ENCODE measurements around the gene PDIK1L. TPM values are rescaled to one million over a fixed set of nuclear protein-coding genes. Genes with fewer than 3 reads are reported as not detected.

The PDIK1L gene
- total and polyA plus RNA-seq, 2 of the 8 experiments (the other 6 are each of a cell fraction or from before 2014, with no cell fraction given): 0.95 to 4.5 TPM

DNA sequence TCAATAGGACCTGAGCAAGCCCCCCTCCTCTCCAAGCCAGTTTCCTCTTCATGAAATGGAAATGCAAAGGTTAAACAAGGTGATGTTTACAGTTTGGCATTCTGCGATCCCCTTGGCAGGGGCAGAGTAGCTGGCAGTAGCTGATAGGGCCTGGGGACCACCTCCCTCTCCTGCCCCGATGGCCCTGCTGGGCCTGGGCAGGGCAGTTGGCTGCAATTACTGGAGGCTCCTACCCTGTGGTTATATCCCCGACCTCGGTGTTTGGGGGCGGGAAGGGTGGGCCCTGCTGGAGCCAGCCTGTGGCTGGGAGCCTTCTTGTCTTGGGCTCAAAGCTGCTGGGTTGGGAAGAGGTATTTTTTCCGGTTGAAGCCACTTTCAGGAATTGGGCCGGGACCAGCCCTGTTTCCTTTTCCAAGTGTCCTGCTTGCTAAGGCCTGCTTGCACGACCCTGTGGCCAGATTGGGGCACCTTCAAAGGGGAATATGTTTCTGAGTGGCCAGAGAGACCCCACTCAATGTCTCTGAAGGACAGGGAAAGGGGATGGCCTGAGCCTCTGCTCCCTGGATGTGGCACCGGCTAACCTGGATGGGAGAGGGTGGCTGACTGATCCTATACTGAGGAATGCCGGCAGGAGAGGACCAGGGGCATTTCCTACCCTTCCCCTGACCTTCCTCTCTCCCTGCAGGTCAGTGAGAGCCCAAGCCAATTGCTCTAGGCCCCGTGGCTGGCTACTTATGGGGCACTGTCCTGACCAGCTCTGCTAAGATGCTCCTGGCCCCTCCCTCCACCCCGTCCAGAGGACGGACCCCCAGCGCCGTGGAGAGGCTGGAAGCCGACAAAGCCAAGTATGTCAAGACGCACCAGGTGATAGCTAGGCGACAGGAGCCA is 49.1 kb downstream of the PDIK1L start:
- H4K5ac ChIP-seq (ENCODE audit: insufficient read length, low read depth, low read length): no peak overlapping the region
- WGBS, 2 experiments (ENCODE audit: extremely low coverage in 1 of 2, insufficient coverage in 1 of 2, insufficient read length in 1 of 2, insufficient replicate concordance in 2 of 2, low coverage in 1 of 2, low lambda C conversion rate in 2 of 2, missing lambda C conversion rate in 1 of 2): 40% methylated on average over 17 of the region's 18 CpGs; no CpG with 5 or more reads in 1 of the 2 experiments
- H3K9ac ChIP-seq (replicated peaks in 1 of 4; ENCODE audit: extremely low read depth in 1 of 4, low read depth in 3 of 4, low read length in 3 of 4): peak overlapping the region in 2 of 4 experiments; percentile 14 to 66; a peak in 3 of 7 replicates
- H3K4ac ChIP-seq (replicated peaks; ENCODE audit: insufficient read length, low read depth, low read length): no peak overlapping the region
- peaks cover 17 to 53% (median 28%) of the 10 kb centered on the region in 4 experiments for H3K4me1 ChIP-seq (replicated peaks in 1 of 4; ENCODE audit: control insufficient read depth in 3 of 4, insufficient read depth in 4 of 4, low read length in 3 of 4)
- no peak overlapping the region for H3K27ac ChIP-seq (ENCODE audit: low read depth, low read length)
- H3K23me2 ChIP-seq (ENCODE audit: low read depth, low read length): peaks cover 11% of the 10 kb centered on the region; the same call in 1 of the 2 replicates
- H3K56ac ChIP-seq (replicated peaks; ENCODE audit: insufficient read length, low read depth, low read length): no peak overlapping the region
- peak overlapping the region; percentile 74 for H4K8ac ChIP-seq (ENCODE audit: extremely low read depth, insufficient read depth, low read length)
- FAIRE-seq (no peak), DNase-seq (ENCODE audit: low read depth in 1 of 2, low spot score in 2 of 2) (no peak)
- H3K79me1 ChIP-seq (ENCODE audit: low read depth, low read length): no peaks in the 10 kb centered on the region
- peak overlapping the region; percentile 44 to 95 for H3K4me2 ChIP-seq (ENCODE audit: insufficient read depth in 1 of 2, low read depth in 2 of 2, low read length in 2 of 2)
- H2BK12ac ChIP-seq (ENCODE audit: low read depth, low read length): peak overlapping the region; percentile 84; the same call in 1 of the 2 replicates
- no peak overlapping the region; the same call in 1 of the 2 replicates for H3K18ac ChIP-seq (ENCODE audit: extremely low read depth, low read length)
- no peaks in the 10 kb centered on the region for H3K36me3 ChIP-seq (ENCODE audit: control insufficient read depth in 2 of 4, insufficient read depth in 4 of 4, low read length in 3 of 4)
- peak overlapping the region; percentile 47 for H4K91ac ChIP-seq (replicated peaks; ENCODE audit: insufficient read length, low read length)
- H2BK120ac ChIP-seq (replicated peaks; ENCODE audit: low read depth, low read length): no peak overlapping the region
- H2BK15ac ChIP-seq (ENCODE audit: low read length): peak overlapping the region; percentile 72; the same call in 1 of the 2 replicates
- H3K23ac ChIP-seq (ENCODE audit: insufficient read length): no peak overlapping the region
- H3K9me3 ChIP-seq (ENCODE audit: insufficient read depth in 2 of 2, low read depth in 1 of 2, low read length in 1 of 2): no peaks in the 10 kb centered on the region
- no peak overlapping the region for H2AK5ac ChIP-seq (ENCODE audit: low read depth, low read length)
- H3K79me2 ChIP-seq (ENCODE audit: control insufficient read depth in 1 of 2, insufficient read depth in 2 of 2, low read length in 2 of 2): no peaks in the 10 kb centered on the region
- no peak overlapping the region for H2BK5ac ChIP-seq (ENCODE audit: low read depth, low read length)
- H3K4me3 ChIP-seq (ENCODE audit: extremely low read depth in 1 of 4, insufficient read depth in 2 of 4, low read depth in 3 of 4, low read length in 4 of 4): peak overlapping the region; percentile 11 to 66 (median 48); a peak in 7 of 8 replicates
- CTCF ChIA-PET (ENCODE audit: partially characterized antibody): interaction anchor here (1.4 to 4.0 kb wide), 3 partner anchors 9 to 125 kb away, joined by 3 to 18 read pairs (median 4); partner anchors contain the start of genes C1orf232 and ZNF593
- H4K20me1 ChIP-seq (replicated peaks in 1 of 2; ENCODE audit: control insufficient read depth in 1 of 2, insufficient read depth in 2 of 2, low read length in 2 of 2): peaks cover 8 to 11% of the 10 kb centered on the region in 2 experiments
- H3K27me3 ChIP-seq (replicated peaks in 1 of 4; ENCODE audit: control insufficient read depth in 3 of 4, extremely low read depth in 1 of 4, insufficient read depth in 3 of 4, low read length in 3 of 4): peaks cover 43 to 86% (median 79%) of the 10 kb centered on the region in 4 experiments
- H3K14ac ChIP-seq (ENCODE audit: insufficient read length): no peak overlapping the region
- H2BK20ac ChIP-seq (ENCODE audit: low read length): no peak overlapping the region
- POLR2A ChIA-PET (ENCODE audit: partially characterized antibody): interaction anchor here (0.7 to 2.4 kb wide), 3 partner anchors 9 to 65 kb away, joined by 3 to 5 read pairs (median 3); partner anchors contain the start of gene ZNF593
- H2AFZ ChIP-seq (ENCODE audit: low read length): peak overlapping the region; percentile 60; the same call in 1 of the 2 replicates
- no peak for TF ChIP-seq TAF1 (IDR thresholded peaks at IDR 0.05; ENCODE audit: low read depth, low read length)
- no peak for TF ChIP-seq JUN (IDR thresholded peaks at IDR 0.05; ENCODE audit: low read depth, low read length)
- no peak for TF ChIP-seq TBP (IDR thresholded peaks at IDR 0.05; ENCODE audit: low read depth, low read length)
- no peak; a peak in 1 of 3 replicates for TF ChIP-seq POLR2A (IDR thresholded peaks at IDR 0.05; ENCODE audit: control extremely low read depth in 1 of 2, low read depth in 2 of 2, low read length in 2 of 2)
- TF ChIP-seq, protein P1, sequence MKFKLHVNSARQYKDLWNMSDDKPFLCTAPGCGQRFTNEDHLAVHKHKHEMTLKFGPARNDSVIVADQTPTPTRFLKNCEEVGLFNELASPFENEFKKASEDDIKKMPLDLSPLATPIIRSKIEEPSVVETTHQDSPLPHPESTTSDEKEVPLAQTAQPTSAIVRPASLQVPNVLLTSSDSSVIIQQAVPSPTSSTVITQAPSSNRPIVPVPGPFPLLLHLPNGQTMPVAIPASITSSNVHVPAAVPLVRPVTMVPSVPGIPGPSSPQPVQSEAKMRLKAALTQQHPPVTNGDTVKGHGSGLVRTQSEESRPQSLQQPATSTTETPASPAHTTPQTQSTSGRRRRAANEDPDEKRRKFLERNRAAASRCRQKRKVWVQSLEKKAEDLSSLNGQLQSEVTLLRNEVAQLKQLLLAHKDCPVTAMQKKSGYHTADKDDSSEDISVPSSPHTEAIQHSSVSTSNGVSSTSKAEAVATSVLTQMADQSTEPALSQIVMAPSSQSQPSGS (IDR thresholded peaks at IDR 0.05; ENCODE audit: low read length): no peak
- no peak for TF ChIP-seq KDM4A (IDR thresholded peaks at IDR 0.05; ENCODE audit: low read depth, low read length, severe bottlenecking)
- TF ChIP-seq, protein P2, sequence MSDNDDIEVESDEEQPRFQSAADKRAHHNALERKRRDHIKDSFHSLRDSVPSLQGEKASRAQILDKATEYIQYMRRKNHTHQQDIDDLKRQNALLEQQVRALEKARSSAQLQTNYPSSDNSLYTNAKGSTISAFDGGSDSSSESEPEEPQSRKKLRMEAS (IDR thresholded peaks at IDR 0.05): no peak
- no peak for TF ChIP-seq SP1 (IDR thresholded peaks at IDR 0.05; ENCODE audit: low read depth, low read length)
